ENCODE measurements around the gene TNFRSF25. TPM values are rescaled to one million over a fixed set of nuclear protein-coding genes. Genes with fewer than 3 reads are reported as not detected.
"Not testable (repeated sequence)": the region's sequence is repeated elsewhere in the genome, so short reads cannot be mapped to it uniquely, and the experiment has no call there.

The TNFRSF25 gene
- total and polyA plus RNA-seq, 2 donors from 2014 or later = 7.6 to 13.8 TPM

GRCh38 chr1:6434186-6434585 is 31.8 kb downstream of the TNFRSF25 start:
- intact Hi-C loops (cut with DNase I) = no loop called here
- Histone ChIP-seq H3K27me3 (ENCODE audit: control insufficient read depth, insufficient read depth, low read length) (no peaks in the 10 kb centered on the region), H3K9me3 (ENCODE audit: control insufficient read depth in 2 of 3, insufficient read depth in 1 of 3, low read length in 3 of 3) (no peaks in the 10 kb centered on the region), H3K27ac (ENCODE audit: low read depth in 2 of 2, low read length in 2 of 2) (no peak overlapping the region), H3K4me1 (ENCODE audit: control insufficient read depth in 2 of 3, insufficient read depth in 2 of 3, low read depth in 1 of 3, low read length in 3 of 3) (peaks cover 0 to 12% (median 0%) of the 10 kb centered on the region in 3 donors), H3K4me3 (ENCODE audit: low read length in 3 of 3) (no peak overlapping the region), H3K9ac (ENCODE audit: low read length in 3 of 3) (no peak overlapping the region), H3K36me3 (ENCODE audit: control insufficient read depth in 2 of 3, insufficient read depth in 3 of 3, low read length in 3 of 3) (no peaks in the 10 kb centered on the region)
- no peak for FAIRE-seq
- peak in 1 of 5 donors; percentile 45 for DNase-seq
- TF ChIP-seq, protein P1, sequence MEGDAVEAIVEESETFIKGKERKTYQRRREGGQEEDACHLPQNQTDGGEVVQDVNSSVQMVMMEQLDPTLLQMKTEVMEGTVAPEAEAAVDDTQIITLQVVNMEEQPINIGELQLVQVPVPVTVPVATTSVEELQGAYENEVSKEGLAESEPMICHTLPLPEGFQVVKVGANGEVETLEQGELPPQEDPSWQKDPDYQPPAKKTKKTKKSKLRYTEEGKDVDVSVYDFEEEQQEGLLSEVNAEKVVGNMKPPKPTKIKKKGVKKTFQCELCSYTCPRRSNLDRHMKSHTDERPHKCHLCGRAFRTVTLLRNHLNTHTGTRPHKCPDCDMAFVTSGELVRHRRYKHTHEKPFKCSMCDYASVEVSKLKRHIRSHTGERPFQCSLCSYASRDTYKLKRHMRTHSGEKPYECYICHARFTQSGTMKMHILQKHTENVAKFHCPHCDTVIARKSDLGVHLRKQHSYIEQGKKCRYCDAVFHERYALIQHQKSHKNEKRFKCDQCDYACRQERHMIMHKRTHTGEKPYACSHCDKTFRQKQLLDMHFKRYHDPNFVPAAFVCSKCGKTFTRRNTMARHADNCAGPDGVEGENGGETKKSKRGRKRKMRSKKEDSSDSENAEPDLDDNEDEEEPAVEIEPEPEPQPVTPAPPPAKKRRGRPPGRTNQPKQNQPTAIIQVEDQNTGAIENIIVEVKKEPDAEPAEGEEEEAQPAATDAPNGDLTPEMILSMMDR (IDR thresholded peaks at IDR 0.05; ENCODE audit: borderline replicate concordance, extremely low read depth, insufficient read depth) = no peak

DNA sequence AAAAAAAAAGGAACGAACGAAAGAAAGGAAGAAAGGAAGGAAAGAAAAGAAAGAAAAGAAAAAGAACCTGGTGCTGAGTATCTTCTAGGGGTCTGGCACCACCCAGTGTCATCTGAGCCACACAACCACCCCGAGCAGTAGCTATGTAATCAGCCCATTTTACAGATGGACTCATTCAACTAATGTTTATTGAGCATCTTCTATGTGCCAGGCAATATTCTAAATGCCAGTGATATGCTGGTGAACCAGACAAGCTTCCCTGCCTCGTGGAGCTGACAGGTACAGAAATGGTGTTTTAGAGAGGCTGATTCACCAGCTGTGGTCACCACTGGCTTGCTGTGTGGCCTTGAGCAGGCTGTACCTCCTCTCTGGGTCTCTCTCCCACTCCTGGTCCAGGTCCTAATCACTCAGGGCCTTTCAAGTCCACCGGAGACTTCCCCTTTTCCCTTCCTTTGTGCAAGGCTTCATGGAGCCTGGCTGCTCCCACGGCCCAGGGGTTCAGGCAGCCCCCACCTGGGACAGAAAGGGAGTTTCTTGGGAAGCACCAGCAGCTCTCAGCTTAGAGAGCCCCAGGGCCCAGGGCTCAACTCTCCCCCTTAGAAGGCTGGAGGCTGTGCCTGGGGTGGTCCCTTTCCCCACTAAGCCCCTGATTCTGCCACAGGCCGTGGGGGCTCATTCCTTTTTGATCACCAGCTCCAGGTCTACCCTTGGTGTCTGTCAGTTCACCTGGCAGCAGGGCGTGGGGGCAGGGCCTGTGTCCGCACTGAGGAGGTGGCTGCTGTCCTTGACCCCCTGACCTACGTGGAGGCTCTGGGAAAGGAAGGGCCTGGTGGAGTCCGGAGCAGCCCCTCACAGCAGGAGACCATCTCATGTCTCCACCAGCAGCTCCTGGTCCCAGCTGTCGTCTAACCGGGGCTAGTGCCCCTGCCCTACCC is 34.1 kb downstream of the TNFRSF25 start:
- H3K4me1 ChIP-seq (ENCODE audit: control insufficient read depth in 2 of 3, insufficient read depth in 2 of 3, low read depth in 1 of 3, low read length in 3 of 3); H3K9me3 ChIP-seq (ENCODE audit: control insufficient read depth in 2 of 3, insufficient read depth in 1 of 3, low read length in 3 of 3); H3K27ac ChIP-seq (ENCODE audit: low read depth in 2 of 2, low read length in 2 of 2); FAIRE-seq; H3K9ac ChIP-seq (ENCODE audit: low read length in 3 of 3); intact Hi-C loops (cut with DNase I); H3K27me3 ChIP-seq (ENCODE audit: control insufficient read depth, insufficient read depth, low read length); H3K36me3 ChIP-seq (ENCODE audit: control insufficient read depth in 2 of 3, insufficient read depth in 3 of 3, low read length in 3 of 3); H3K4me3 ChIP-seq (ENCODE audit: low read length in 3 of 3): not testable (repeated sequence)
- DNase-seq = peak in 1 of 5 donors; percentile 48

- DNase-seq = peak in 3 of 5 donors; percentile 49 to 81 (median 62)
- H3K4me1 ChIP-seq (ENCODE audit: control insufficient read depth in 2 of 3, insufficient read depth in 2 of 3, low read depth in 1 of 3, low read length in 3 of 3) = peaks cover 0 to 20% (median 7%) of the 10 kb centered on the region in 3 donors
- FAIRE-seq; intact Hi-C loops (cut with DNase I); H3K36me3 ChIP-seq (ENCODE audit: control insufficient read depth in 2 of 3, insufficient read depth in 3 of 3, low read length in 3 of 3); H3K9ac ChIP-seq (ENCODE audit: low read length in 3 of 3); H3K9me3 ChIP-seq (ENCODE audit: control insufficient read depth in 2 of 3, insufficient read depth in 1 of 3, low read length in 3 of 3); H3K27ac ChIP-seq (ENCODE audit: low read depth in 2 of 2, low read length in 2 of 2); H3K27me3 ChIP-seq (ENCODE audit: control insufficient read depth, insufficient read depth, low read length); H3K4me3 ChIP-seq (ENCODE audit: low read length in 3 of 3): not testable (repeated sequence)
These were observed 36.1 kb downstream of the TNFRSF25 start for GRCh38 chr1:6429660-6430411.

DNA sequence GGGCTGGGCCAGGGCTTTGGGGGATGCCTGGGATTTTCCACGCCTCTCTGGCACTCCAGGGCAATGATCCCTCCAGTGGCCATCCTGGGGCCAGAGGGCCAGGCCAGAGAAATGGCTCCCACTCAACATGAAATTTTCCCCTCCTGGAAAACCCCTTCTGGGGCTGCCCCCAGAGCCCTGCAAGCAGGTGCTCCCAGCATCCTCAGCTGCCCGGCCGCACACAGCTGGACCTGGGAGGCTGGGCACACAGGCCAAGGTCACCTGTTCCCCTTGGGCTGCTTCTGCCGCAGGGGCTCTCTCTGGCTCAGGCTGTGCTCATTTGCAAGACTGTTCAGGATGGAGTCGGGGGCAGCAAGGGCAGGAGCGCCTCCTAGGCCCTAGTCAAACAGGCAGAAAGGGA is 37.5 kb downstream of the TNFRSF25 start:
- H3K36me3 ChIP-seq (ENCODE audit: control insufficient read depth in 2 of 3, insufficient read depth in 3 of 3, low read length in 3 of 3); H3K9ac ChIP-seq (ENCODE audit: low read length in 3 of 3); DNase-seq; H3K27ac ChIP-seq (ENCODE audit: low read depth in 2 of 2, low read length in 2 of 2); H3K9me3 ChIP-seq (ENCODE audit: control insufficient read depth in 2 of 3, insufficient read depth in 1 of 3, low read length in 3 of 3); FAIRE-seq; H3K4me3 ChIP-seq (ENCODE audit: low read length in 3 of 3); intact Hi-C loops (cut with DNase I); H3K27me3 ChIP-seq (ENCODE audit: control insufficient read depth, insufficient read depth, low read length): not testable (repeated sequence)
- H3K4me1 ChIP-seq (ENCODE audit: control insufficient read depth in 2 of 3, insufficient read depth in 2 of 3, low read depth in 1 of 3, low read length in 3 of 3) = peaks cover 0 to 31% (median 7%) of the 10 kb centered on the region in 3 donors
